ENCODE data around the gene CHRNA7.

CHRNA7 gene

DNA sequence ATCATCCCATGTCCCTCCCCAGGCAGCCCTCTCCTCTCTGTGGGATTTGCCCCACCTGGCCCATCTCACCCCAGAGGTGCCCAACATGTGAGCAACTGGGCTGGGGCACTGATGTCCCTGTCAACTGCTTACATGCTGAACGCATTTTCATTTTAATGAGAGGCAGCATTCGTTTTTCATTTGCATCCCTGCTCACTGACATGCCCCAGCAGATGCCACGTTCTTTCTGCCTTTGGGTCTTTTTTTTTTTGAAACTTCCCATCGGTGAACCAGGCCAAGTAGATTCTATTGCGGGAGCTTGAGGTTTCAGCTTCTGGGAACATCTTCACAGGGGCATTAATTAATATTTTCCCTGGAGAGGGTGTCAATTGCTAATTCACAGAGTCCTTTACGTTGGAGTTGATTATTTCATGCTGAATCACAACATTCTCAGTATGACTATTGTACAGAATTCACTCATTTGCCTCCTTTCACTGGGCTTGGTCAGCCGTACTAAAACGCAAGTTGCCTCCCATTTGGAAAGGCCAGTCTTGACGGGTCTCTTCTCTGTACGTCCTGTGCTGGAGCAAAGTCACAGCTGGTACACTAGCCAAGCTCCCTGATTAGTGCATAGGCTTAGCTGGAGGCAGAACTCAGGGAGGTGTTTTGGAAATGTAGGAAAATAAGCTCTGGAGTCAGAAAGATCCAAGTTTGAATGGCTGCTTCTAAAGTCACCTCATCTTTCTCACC, 69.8 kb downstream of the CHRNA7 start:
- no CpG with 5 or more reads among the region's 10 CpGs for WGBS (ENCODE audit: extremely low coverage, insufficient coverage, low lambda C conversion rate)
- Histone ChIP-seq H3K9ac (ENCODE audit: low read length) (no peak overlapping the region), H3K18ac (ENCODE audit: low read length) (no peak overlapping the region)

DNA sequence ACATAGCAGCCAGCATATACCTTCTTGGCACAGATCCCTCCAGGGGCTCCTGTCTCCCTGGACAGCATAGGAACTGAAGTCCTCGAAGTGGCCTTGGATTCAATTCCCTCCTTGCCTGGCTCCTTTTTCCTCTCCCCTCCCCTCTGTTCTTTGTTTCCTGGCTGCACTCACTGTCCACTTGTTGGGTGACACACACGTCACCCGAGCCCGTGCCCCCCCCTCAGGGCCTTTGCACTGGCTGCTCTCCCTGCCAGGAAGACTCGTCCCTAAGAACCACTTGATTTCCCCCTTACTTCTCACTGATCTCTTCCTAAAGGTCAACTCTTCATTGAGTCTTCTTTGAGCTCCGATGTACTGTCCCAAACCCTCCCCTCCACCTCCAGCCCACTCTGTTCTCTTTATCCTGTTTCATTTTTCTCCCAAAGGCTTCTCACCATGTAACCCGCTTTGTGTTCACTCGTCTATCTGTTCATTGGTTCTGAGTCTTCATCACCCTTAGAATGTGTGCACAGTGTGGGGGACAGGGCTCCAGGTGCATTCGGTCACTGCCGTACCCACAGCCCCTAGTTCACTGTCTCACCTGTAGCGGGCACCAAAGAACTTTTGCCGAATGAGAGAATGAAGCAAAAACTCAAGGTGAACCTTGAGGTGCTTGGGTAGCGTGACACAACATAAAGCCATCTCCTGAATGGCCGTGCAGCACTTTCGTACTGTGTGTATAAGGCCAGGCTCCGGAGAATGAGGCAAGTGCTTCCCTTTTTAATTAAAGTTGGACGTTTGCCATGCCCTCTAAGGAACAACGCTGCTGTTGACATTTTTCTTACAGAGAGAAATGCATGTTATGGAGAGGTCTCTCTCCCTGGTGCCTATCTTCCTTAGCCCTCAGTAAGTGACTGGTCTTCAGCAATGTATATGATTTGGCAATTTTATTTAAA, 74.0 kb downstream of the CHRNA7 start:
- H3K79me1 ChIP-seq (ENCODE audit: low read length): no peaks in the 10 kb centered on the region
- no peak overlapping the region for H4K5ac ChIP-seq (ENCODE audit: low read length)
- no CpG with 5 or more reads among the region's 18 CpGs for WGBS (ENCODE audit: extremely low coverage, insufficient coverage, low lambda C conversion rate)
- no peaks in the 10 kb centered on the region for H3K4me1 ChIP-seq (ENCODE audit: control insufficient read depth, low read depth, low read length)
- H3K23ac ChIP-seq (ENCODE audit: low read length): no peak overlapping the region
- H3K4me3 ChIP-seq (ENCODE audit: low read length): no peak overlapping the region
- H3K79me2 ChIP-seq (ENCODE audit: control insufficient read depth, insufficient read depth, low read length): no peaks in the 10 kb centered on the region
- H3K56ac ChIP-seq (ENCODE audit: low read length): no peak overlapping the region
- no peaks in the 10 kb centered on the region for H3K27me3 ChIP-seq (ENCODE audit: insufficient read depth, low read length, poor library complexity)
- H3K18ac ChIP-seq (ENCODE audit: low read length): no peak overlapping the region
- no peak overlapping the region for H3K4me2 ChIP-seq (ENCODE audit: low read length)
- H3K4ac ChIP-seq (ENCODE audit: low read depth, low read length): no peak overlapping the region
- H2BK15ac ChIP-seq (replicated peaks; ENCODE audit: low read depth): no peak overlapping the region
- H2BK5ac ChIP-seq (ENCODE audit: low read length): no peak overlapping the region
- H2BK120ac ChIP-seq (ENCODE audit: low read depth, low read length): no peak overlapping the region
- H3K36me3 ChIP-seq (ENCODE audit: control insufficient read depth, insufficient read depth, low read length): no peaks in the 10 kb centered on the region
- H4K8ac ChIP-seq (ENCODE audit: low read depth, low read length): no peak overlapping the region
- H2AK5ac ChIP-seq (ENCODE audit: low read length): no peak overlapping the region
- no peak overlapping the region for H3K27ac ChIP-seq (ENCODE audit: low read depth, low read length)
- no peak for DNase-seq
- H3K9ac ChIP-seq (ENCODE audit: low read length): no peak overlapping the region

More for the DNA sequence above, 69.8 kb downstream of the CHRNA7 start:
- no peaks in the 10 kb centered on the region for H3K79me1 ChIP-seq (ENCODE audit: low read length)
- H3K27ac ChIP-seq (ENCODE audit: low read depth, low read length): no peak overlapping the region
- no peaks in the 10 kb centered on the region for H3K79me2 ChIP-seq (ENCODE audit: control insufficient read depth, insufficient read depth, low read length)
- H3K23ac ChIP-seq (ENCODE audit: low read length): no peak overlapping the region
- no peak overlapping the region for H4K5ac ChIP-seq (ENCODE audit: low read length)
- H2BK15ac ChIP-seq (replicated peaks; ENCODE audit: low read depth): no peak overlapping the region
- no peak overlapping the region for H2BK120ac ChIP-seq (ENCODE audit: low read depth, low read length)
- no peak overlapping the region for H3K4me2 ChIP-seq (ENCODE audit: low read length)
- H3K27me3 ChIP-seq (ENCODE audit: insufficient read depth, low read length, poor library complexity): no peaks in the 10 kb centered on the region
- no peak overlapping the region for H3K4ac ChIP-seq (ENCODE audit: low read depth, low read length)
- H3K36me3 ChIP-seq (ENCODE audit: control insufficient read depth, insufficient read depth, low read length): no peaks in the 10 kb centered on the region
- no peaks in the 10 kb centered on the region for H3K4me1 ChIP-seq (ENCODE audit: control insufficient read depth, low read depth, low read length)
- no peak overlapping the region for H3K56ac ChIP-seq (ENCODE audit: low read length)
- DNase-seq: no peak
- H3K4me3 ChIP-seq (ENCODE audit: low read length): no peak overlapping the region
- H2AK5ac ChIP-seq (ENCODE audit: low read length): no peak overlapping the region
- no peak overlapping the region for H2BK5ac ChIP-seq (ENCODE audit: low read length)
- no peak overlapping the region for H4K8ac ChIP-seq (ENCODE audit: low read depth, low read length)

DNA sequence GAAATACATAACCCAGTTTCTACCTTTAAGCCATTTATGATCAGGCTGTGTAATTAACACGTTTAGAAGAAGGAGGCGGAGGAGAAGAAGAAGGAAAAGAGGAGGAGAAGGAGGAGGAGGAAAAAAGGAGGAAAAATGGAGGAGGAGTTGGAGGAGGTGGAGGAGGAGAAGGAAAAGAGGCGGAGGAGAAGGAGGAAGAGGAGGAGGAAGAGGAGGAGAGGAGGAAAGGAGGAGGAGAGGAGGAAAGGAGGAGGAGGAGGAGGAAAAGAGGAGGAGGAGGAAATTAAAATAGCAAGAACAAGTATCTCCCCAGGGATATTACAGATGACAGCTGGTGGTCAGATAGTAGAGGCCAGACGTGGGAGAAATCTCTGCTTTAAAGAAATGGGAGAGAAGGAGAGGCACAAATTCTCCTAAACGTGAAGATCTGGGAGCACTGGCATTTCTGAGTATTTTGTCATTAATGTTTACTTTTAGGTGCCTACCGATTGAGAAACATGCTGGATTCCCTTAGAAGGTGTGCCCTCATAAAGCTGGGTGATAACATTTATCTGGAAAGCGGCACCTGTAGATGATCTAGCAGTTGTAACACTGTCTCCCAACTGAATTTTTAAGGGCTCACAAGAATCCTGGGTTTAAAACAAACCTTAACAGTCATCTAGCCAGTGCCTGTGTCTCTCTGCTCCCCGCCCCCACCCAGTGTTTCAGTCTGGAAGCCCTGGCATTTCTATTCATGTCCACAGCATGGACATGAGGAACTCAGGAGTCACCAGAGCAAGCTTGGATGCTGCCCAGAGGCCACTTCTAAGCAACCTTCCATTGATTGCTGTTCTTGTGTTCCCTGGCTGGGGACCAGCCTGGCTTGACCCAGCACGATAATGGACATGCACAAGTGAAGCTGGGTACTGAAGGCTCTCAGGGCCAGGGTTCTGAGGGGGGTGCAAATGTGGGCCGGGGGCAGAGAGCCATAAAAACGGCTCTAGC, 75.2 kb downstream of the CHRNA7 start:
- H4K5ac ChIP-seq (ENCODE audit: low read length): no peak overlapping the region
- no peak for DNase-seq
- no peak overlapping the region for H3K4ac ChIP-seq (ENCODE audit: low read depth, low read length)
- no peak overlapping the region for H2AK5ac ChIP-seq (ENCODE audit: low read length)
- WGBS (ENCODE audit: extremely low coverage, insufficient coverage, low lambda C conversion rate): 94% methylated on average over 3 of the region's 11 CpGs
- no peaks in the 10 kb centered on the region for H3K27me3 ChIP-seq (ENCODE audit: insufficient read depth, low read length, poor library complexity)
- no peak overlapping the region for H3K4me2 ChIP-seq (ENCODE audit: low read length)
- no peak overlapping the region for H3K9ac ChIP-seq (ENCODE audit: low read length)
- H3K27ac ChIP-seq (ENCODE audit: low read depth, low read length): no peak overlapping the region
- no peaks in the 10 kb centered on the region for H3K4me1 ChIP-seq (ENCODE audit: control insufficient read depth, low read depth, low read length)
- no peak overlapping the region for H3K4me3 ChIP-seq (ENCODE audit: low read length)
- no peaks in the 10 kb centered on the region for H3K36me3 ChIP-seq (ENCODE audit: control insufficient read depth, insufficient read depth, low read length)
- no peak overlapping the region for H2BK120ac ChIP-seq (ENCODE audit: low read depth, low read length)
- no peak overlapping the region for H2BK15ac ChIP-seq (replicated peaks; ENCODE audit: low read depth)
- H3K23ac ChIP-seq (ENCODE audit: low read length): no peak overlapping the region
- no peak overlapping the region for H3K56ac ChIP-seq (ENCODE audit: low read length)
- H3K79me1 ChIP-seq (ENCODE audit: low read length): no peaks in the 10 kb centered on the region
- H3K79me2 ChIP-seq (ENCODE audit: control insufficient read depth, insufficient read depth, low read length): no peaks in the 10 kb centered on the region
- H3K18ac ChIP-seq (ENCODE audit: low read length): no peak overlapping the region
- H4K8ac ChIP-seq (ENCODE audit: low read depth, low read length): no peak overlapping the region
- no peak overlapping the region for H2BK5ac ChIP-seq (ENCODE audit: low read length)

DNA sequence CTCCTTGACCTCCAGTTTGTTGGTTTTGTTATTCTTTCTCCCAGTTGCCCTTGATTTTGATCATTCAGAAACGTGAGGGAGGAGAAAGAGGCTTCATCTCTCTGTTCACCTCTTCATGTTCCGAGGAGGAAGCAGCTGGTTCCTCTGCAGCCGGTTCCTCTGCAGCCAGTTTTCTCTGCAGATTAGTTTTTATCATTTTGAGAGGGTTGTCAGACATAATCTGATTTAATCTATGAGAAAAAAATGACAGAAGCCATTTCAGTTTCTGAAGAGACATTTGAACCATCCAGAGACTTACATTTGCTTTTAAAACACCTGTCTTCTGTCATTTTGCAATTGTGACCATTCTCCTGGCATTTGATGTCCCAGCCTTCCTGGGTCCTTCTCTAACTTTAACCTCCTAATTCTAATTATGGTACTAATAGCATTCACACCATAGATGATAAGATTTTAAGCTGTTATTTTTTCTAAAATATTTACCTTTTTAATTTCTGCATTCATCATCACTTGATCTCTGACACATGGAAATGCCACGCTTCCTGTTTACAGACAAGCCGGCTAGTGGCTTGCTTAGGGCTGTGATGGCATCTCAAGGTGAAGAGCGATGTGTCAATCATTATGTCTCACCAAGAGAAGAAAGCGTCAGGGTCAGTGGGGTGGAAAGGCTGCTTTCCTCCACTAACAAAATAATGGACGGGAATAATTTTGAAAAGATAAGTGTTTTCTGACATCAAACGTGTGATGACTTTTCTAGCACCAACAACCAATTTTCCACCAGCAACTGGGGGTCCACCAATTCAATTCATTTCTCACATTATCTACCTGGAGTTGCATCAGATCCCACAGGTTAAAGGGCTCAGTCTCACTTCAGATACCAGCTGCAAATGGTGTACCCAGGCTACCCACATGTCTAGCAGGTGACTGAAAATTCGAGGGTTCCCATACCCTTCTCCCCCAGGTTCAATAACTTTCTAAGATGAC, 76.4 kb downstream of the CHRNA7 start:
- DNase-seq: no peak
- Histone ChIP-seq H3K4ac (ENCODE audit: low read depth, low read length) (no peak overlapping the region), H3K79me2 (ENCODE audit: control insufficient read depth, insufficient read depth, low read length) (no peaks in the 10 kb centered on the region), H4K8ac (ENCODE audit: low read depth, low read length) (no peak overlapping the region), H3K56ac (ENCODE audit: low read length) (no peak overlapping the region), H2BK15ac (replicated peaks; ENCODE audit: low read depth) (no peak overlapping the region), H2BK5ac (ENCODE audit: low read length) (no peak overlapping the region), H3K9ac (ENCODE audit: low read length) (no peak overlapping the region), H2AK5ac (ENCODE audit: low read length) (no peak overlapping the region), H3K27me3 (ENCODE audit: insufficient read depth, low read length, poor library complexity) (no peaks in the 10 kb centered on the region), H3K36me3 (ENCODE audit: control insufficient read depth, insufficient read depth, low read length) (no peaks in the 10 kb centered on the region), H3K4me3 (ENCODE audit: low read length) (no peak overlapping the region), H3K4me2 (ENCODE audit: low read length) (no peak overlapping the region), H3K23ac (ENCODE audit: low read length) (no peak overlapping the region), H3K79me1 (ENCODE audit: low read length) (no peaks in the 10 kb centered on the region), H2BK120ac (ENCODE audit: low read depth, low read length) (no peak overlapping the region), H3K27ac (ENCODE audit: low read depth, low read length) (no peak overlapping the region), H3K18ac (ENCODE audit: low read length) (no peak overlapping the region), H4K5ac (ENCODE audit: low read length) (no peak overlapping the region), H3K4me1 (ENCODE audit: control insufficient read depth, low read depth, low read length) (no peaks in the 10 kb centered on the region)
- no CpG with 5 or more reads among the region's 10 CpGs for WGBS (ENCODE audit: extremely low coverage, insufficient coverage, low lambda C conversion rate)
